Liver (tissue), 3 donors: ENCODE data around the gene C19orf44.

Experiments
- ATF3 ChIP-seq: IDR thresholded peaks from 2 replicates; pipeline ENCODE4 v1.6.1; 2016; ENCODE audit warnings: antibody characterized with exemption
- CTCF ChIP-seq: fragments of 150-350 bp; IDR thresholded peaks from 2 replicates; pipeline ENCODE4 v1.5.1; 2017; ENCODE audit warnings: improper control_type of control experiment, low read depth, low read length; ENCODE audit not compliant: missing input control
- EGR1 ChIP-seq, 2 donors: IDR thresholded peaks; 2 replicates each; pipeline ENCODE4 v1.6.1; 2016 to 2018; ENCODE audit warnings: antibody characterized with exemption in 2 of 2, low read depth in 2 of 2
- GABPA ChIP-seq, 2 donors: IDR thresholded peaks in 1 of 2; conservative IDR thresholded peaks in 1 of 2; 2 replicates each; pipeline ENCODE4 v1.6.1; 2016; ENCODE audit warnings: antibody characterized with exemption in 2 of 2, mild to moderate bottlenecking in 1 of 2, moderate library complexity in 1 of 2
- SP1 ChIP-seq: IDR thresholded peaks from 2 replicates; pipeline ENCODE4 v1.6.1; 2018; ENCODE audit warnings: antibody characterized with exemption, mild to moderate bottlenecking
- YY1 ChIP-seq: IDR thresholded peaks from 2 replicates; pipeline ENCODE4 v1.6.1; 2016; ENCODE audit warnings: antibody characterized with exemption, mild to moderate bottlenecking
- donor health status: healthy.
- donor health status: healthy.

GRCh38 chr19:16569609-16570320 is 73.6 kb downstream of the C19orf44 start:
- TF ChIP-seq CTCF: no peak
- no peak for TF ChIP-seq EGR1 (IDR thresholded peaks at IDR 0.05; ENCODE audit: low read depth in 2 of 2)
- no peak for TF ChIP-seq GABPA (IDR thresholded peaks at IDR 0.05 in 1 of 2, conservative IDR thresholded peaks at IDR 0.05 in 1 of 2)
- TF ChIP-seq YY1: no peak
- TF ChIP-seq ATF3: no peak
- TF ChIP-seq SP1: no peak
